Adipocyte (in vitro differentiated cells): ENCODE data around the gene MAP7.

Experiments
- DNase-seq: peaks from one replicate; pipeline ENCODE4 v3.0.0-alpha.2; 2015; ENCODE audit warnings: low read depth
- H3K27me3 ChIP-seq: replicated peaks from 2 replicates; pipeline ENCODE4 v1.7.0; 2013; ENCODE audit warnings: mild to moderate bottlenecking, low read length, moderate library complexity; ENCODE audit not compliant: control insufficient read depth, insufficient read depth
- H3K36me3 ChIP-seq: 2 replicates; pipeline ENCODE4 v1.7.0; 2013; ENCODE audit warnings: low read length, mild to moderate bottlenecking, moderate library complexity; ENCODE audit not compliant: control insufficient read depth, insufficient read depth, severe bottlenecking
- H3K4me1 ChIP-seq: 2 replicates; pipeline ENCODE4 v1.7.0; 2013; ENCODE audit warnings: mild to moderate bottlenecking, low read length, moderate library complexity; ENCODE audit not compliant: control insufficient read depth, insufficient read depth
- H3K4me3 ChIP-seq: 2 replicates; pipeline ENCODE4 v1.7.0; 2013; ENCODE audit warnings: mild to moderate bottlenecking, low read length, moderate library complexity
- H3K9ac ChIP-seq: 2 replicates; pipeline ENCODE4 v1.7.0; 2013; ENCODE audit warnings: mild to moderate bottlenecking, low read length, moderate library complexity
- H3K9me3 ChIP-seq: 2 replicates; pipeline ENCODE4 v1.7.0; 2013; ENCODE audit warnings: mild to moderate bottlenecking, low read length, moderate library complexity; ENCODE audit not compliant: control insufficient read depth

Gene MAP7

DNA sequence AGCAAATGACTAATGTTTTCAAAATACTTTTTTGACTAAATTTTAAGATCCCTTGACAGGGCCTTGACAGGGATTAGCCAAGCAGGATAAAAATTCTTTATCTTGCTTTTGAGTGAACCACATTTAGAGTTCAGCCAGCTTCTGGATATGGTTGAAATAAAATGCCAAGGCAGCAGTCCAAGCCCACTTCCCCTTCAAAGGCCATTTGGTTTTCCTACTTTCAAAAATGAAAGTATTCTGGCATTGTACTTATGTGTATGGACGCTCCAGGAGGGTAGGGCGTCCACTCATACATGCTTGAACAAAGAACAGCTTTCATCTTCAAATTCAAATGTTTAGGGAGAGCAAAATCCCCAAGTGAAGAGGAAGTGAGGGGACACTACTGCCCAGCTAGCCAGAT, 178.3 kb downstream of the MAP7 start:
- Histone ChIP-seq H3K4me3 (no peak overlapping the region), H3K4me1 (no peaks in the 10 kb centered on the region), H3K36me3 (no peaks in the 10 kb centered on the region), H3K9ac (no peak overlapping the region), H3K9me3 (no peaks in the 10 kb centered on the region), H3K27me3 (no peaks in the 10 kb centered on the region)
- peak; percentile 48 for DNase-seq

GRCh38 chr6:136370988-136371728, 179.1 kb downstream of the MAP7 start:
- Histone ChIP-seq H3K36me3 (no peaks in the 10 kb centered on the region), H3K4me1 (no peaks in the 10 kb centered on the region), H3K4me3 (no peak overlapping the region), H3K9ac (no peak overlapping the region), H3K9me3 (no peaks in the 10 kb centered on the region), H3K27me3 (no peaks in the 10 kb centered on the region)
- no peak for DNase-seq

DNA sequence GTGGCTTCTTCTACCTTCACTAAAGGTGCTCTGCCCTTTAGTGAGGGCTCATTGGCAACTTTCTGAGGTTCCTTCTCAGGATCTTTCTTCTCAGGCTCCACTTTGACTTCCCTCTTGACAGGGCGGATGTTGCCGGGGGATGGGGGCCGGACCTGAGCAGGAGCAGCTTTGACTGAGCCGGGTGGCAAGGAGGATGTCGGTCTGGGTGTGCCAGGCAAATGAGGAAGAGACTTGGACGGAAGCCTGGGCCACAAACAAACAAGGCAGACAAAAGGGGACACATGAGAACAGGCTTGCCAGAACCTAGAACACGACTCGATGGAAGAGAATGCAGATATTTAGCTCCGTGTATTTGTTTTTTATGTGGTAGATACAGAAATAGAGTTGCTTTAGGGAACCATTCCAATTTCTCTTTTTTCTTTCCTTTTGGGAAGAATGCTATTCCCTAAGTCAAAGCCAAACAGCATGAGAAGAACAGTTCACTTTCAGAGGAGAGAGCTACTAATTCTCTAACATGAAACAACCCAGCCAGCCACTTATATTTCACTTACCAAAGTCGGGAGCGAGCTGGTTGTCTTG, 184.4 kb downstream of the MAP7 start:
- peak; percentile 18 for DNase-seq
- Histone ChIP-seq H3K9ac (no peak overlapping the region), H3K4me1 (no peaks in the 10 kb centered on the region), H3K4me3 (no peak overlapping the region), H3K36me3 (no peaks in the 10 kb centered on the region), H3K9me3 (no peaks in the 10 kb centered on the region), H3K27me3 (peaks cover 3% of the 10 kb centered on the region)

DNA sequence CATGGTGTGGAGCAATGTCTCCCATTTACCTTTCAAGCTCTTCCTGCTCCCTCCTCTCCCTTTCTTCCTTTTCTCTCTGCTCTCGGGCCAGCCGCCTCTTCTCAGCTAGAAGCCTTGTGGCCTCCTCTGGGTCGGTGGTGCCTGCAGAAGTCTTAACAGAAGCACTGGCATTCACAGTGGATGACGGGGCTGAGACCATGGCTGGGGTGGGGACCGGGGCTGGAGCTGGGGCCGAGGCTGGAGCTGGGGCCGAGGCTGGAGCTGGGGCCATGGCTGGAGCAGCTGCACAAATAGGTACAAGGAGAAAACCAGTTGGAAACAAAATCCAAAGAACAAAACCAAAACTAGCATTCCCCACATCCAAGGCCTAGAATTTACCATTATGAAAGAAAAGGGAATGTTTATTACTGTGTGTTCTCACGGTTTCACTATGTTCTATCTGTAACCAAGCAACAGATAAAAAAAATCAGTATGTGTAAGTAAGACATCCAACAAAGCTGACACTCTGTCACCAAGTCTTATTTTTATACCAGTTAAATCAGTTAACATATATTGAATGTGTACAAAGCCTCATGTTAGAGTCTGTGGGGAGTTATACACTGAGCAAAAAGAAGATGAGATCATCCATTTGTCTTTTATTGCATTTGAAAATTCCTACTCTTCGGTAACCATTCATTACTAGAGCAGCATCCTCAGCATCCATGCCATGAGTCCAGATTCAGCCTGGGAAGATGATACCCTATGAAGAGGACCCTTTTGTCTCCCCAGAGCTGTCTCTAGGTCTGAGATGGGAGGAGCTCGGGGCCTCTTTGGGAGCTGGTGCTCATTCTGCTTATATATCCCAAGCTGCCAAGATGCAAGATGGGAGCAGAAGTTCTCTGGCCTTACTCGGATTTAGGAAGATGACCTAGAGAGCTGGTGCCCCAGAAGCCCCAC, 187.5 kb downstream of the MAP7 start:
- no peak overlapping the region for H3K9ac ChIP-seq

GRCh38 chr6:136361787-136362186, 188.4 kb downstream of the MAP7 start:
- Histone ChIP-seq H3K9ac (no peak overlapping the region), H3K27me3 (peaks cover 3% of the 10 kb centered on the region), H3K9me3 (no peaks in the 10 kb centered on the region), H3K4me3 (no peak overlapping the region), H3K36me3 (no peaks in the 10 kb centered on the region), H3K4me1 (no peaks in the 10 kb centered on the region)
- DNase-seq = no peak

More for the DNA sequence above, 187.5 kb downstream of the MAP7 start:
- Histone ChIP-seq H3K9me3 (no peaks in the 10 kb centered on the region), H3K4me1 (no peaks in the 10 kb centered on the region), H3K36me3 (no peaks in the 10 kb centered on the region), H3K27me3 (peaks cover 3% of the 10 kb centered on the region), H3K4me3 (no peak overlapping the region)
- DNase-seq = no peak

- H3K4me3 ChIP-seq = no peak overlapping the region
- no peaks in the 10 kb centered on the region for H3K36me3 ChIP-seq
- no peak for DNase-seq
- H3K9ac ChIP-seq = no peak overlapping the region
- no peaks in the 10 kb centered on the region for H3K9me3 ChIP-seq
- no peaks in the 10 kb centered on the region for H3K4me1 ChIP-seq
- peaks cover 3% of the 10 kb centered on the region for H3K27me3 ChIP-seq
Observed at GRCh38 chr6:136360783-136361182, 189.4 kb downstream of the MAP7 start.

GRCh38 chr6:136359851-136360250, 190.4 kb downstream of the MAP7 start:
- H3K36me3 ChIP-seq = no peaks in the 10 kb centered on the region
- no peak overlapping the region for H3K9ac ChIP-seq
- H3K4me3 ChIP-seq = no peak overlapping the region
- peaks cover 3% of the 10 kb centered on the region for H3K27me3 ChIP-seq
- DNase-seq = no peak
- no peaks in the 10 kb centered on the region for H3K4me1 ChIP-seq
- H3K9me3 ChIP-seq = no peaks in the 10 kb centered on the region

GRCh38 chr6:136351518-136352110, 198.6 kb downstream of the MAP7 start:
- no peak for DNase-seq
- H3K9me3 ChIP-seq = no peaks in the 10 kb centered on the region
- no peak overlapping the region for H3K9ac ChIP-seq
- no peaks in the 10 kb centered on the region for H3K27me3 ChIP-seq
- no peak overlapping the region for H3K4me3 ChIP-seq
- H3K36me3 ChIP-seq = no peaks in the 10 kb centered on the region
- no peaks in the 10 kb centered on the region for H3K4me1 ChIP-seq

- DNase-seq = no peak
- H3K4me1 ChIP-seq = no peaks in the 10 kb centered on the region
- H3K36me3 ChIP-seq = no peaks in the 10 kb centered on the region
- no peaks in the 10 kb centered on the region for H3K9me3 ChIP-seq
- H3K9ac ChIP-seq = no peak overlapping the region
- no peak overlapping the region for H3K4me3 ChIP-seq
- H3K27me3 ChIP-seq = no peaks in the 10 kb centered on the region
Observed at GRCh38 chr6:136350914-136351313, 199.3 kb downstream of the MAP7 start.

GRCh38 chr6:136347847-136348246, 202.4 kb downstream of the MAP7 start:
- Histone ChIP-seq H3K4me3 (no peak overlapping the region), H3K4me1 (no peaks in the 10 kb centered on the region), H3K9ac (no peak overlapping the region), H3K36me3 (no peaks in the 10 kb centered on the region), H3K9me3 (no peaks in the 10 kb centered on the region), H3K27me3 (no peaks in the 10 kb centered on the region)
- DNase-seq = peak; percentile 18

GRCh38 chr6:136345145-136345544, 205.1 kb downstream of the MAP7 start:
- Histone ChIP-seq H3K9ac (no peak overlapping the region), H3K4me1 (no peaks in the 10 kb centered on the region), H3K9me3 (no peaks in the 10 kb centered on the region), H3K27me3 (no peaks in the 10 kb centered on the region), H3K4me3 (no peak overlapping the region), H3K36me3 (no peaks in the 10 kb centered on the region)
- no peak for DNase-seq
